ENCODE results near the gene D2HGDH. TPM values are rescaled to one million over a fixed set of nuclear protein-coding genes. Genes with fewer than 3 reads are reported as not detected.
"Not testable (repeated sequence)": the region's sequence is repeated elsewhere in the genome, so short reads cannot be mapped to it uniquely, and the experiment has no call there.

Gene D2HGDH
- total and polyA plus RNA-seq, 4 donors = 12.2 to 45.3 (median 27.2) TPM

GRCh38 chr2:241777170-241777685, 42.8 kb downstream of the D2HGDH start:
- H3K36me3 ChIP-seq (ENCODE audit: control insufficient read depth in 4 of 4, insufficient read depth in 4 of 4, low read length in 4 of 4) = no peaks in the 10 kb centered on the region
- no peak overlapping the region for H3K4me3 ChIP-seq
- no peaks in the 10 kb centered on the region for H3K9me3 ChIP-seq (ENCODE audit: control insufficient read depth in 4 of 4, insufficient read depth in 3 of 4, low read length in 3 of 4)
- 76 to 84% methylated on average over 22 of the region's 22 CpGs for WGBS, 2 donors
- no peak for TF ChIP-seq CTCF (IDR thresholded peaks at IDR 0.05; ENCODE audit: control extremely low read depth, extremely low read depth)
- no peak overlapping the region for H3K9ac ChIP-seq (ENCODE audit: insufficient read depth in 1 of 2, low read length in 2 of 2)
- no peak for ATAC-seq (ENCODE audit: insufficient read depth, low FRiP score)
- H3K27me3 ChIP-seq (ENCODE audit: control insufficient read depth in 3 of 3, insufficient read depth in 3 of 3, low read length in 2 of 3) = no peaks in the 10 kb centered on the region
- no peak for DNase-seq
- H3K27ac ChIP-seq (ENCODE audit: low read depth in 1 of 2, low read length in 1 of 2) = no peak overlapping the region
- peaks cover 0 to 8% (median 0%) of the 10 kb centered on the region in 5 donors for H3K4me1 ChIP-seq (ENCODE audit: control insufficient read depth in 5 of 5, insufficient read depth in 5 of 5, low read length in 5 of 5)

- H3K9ac ChIP-seq (ENCODE audit: insufficient read depth in 1 of 2, low read length in 2 of 2) = no peak overlapping the region
Observed at GRCh38 chr2:241777686-241778627, 43.5 kb downstream of the D2HGDH start.

GRCh38 chr2:241780939-241781569, 46.6 kb downstream of the D2HGDH start:
- Histone ChIP-seq H3K4me1 (ENCODE audit: control insufficient read depth in 5 of 5, insufficient read depth in 5 of 5, low read length in 5 of 5) (no peaks in the 10 kb centered on the region), H3K27ac (ENCODE audit: low read depth in 1 of 2, low read length in 1 of 2) (no peak overlapping the region), H3K9ac (ENCODE audit: insufficient read depth in 1 of 2, low read length in 2 of 2) (no peak overlapping the region), H3K4me3 (no peak overlapping the region), H3K9me3 (ENCODE audit: control insufficient read depth in 4 of 4, insufficient read depth in 3 of 4, low read length in 3 of 4) (no peaks in the 10 kb centered on the region), H3K36me3 (ENCODE audit: control insufficient read depth in 4 of 4, insufficient read depth in 4 of 4, low read length in 4 of 4) (no peaks in the 10 kb centered on the region), H3K27me3 (ENCODE audit: control insufficient read depth in 3 of 3, insufficient read depth in 3 of 3, low read length in 2 of 3) (peaks cover 0 to under 1% (median 0%) of the 10 kb centered on the region in 3 donors)
- no peak for ATAC-seq (ENCODE audit: insufficient read depth, low FRiP score)
- 87 to 90% methylated on average over 5 of the region's 5 CpGs for WGBS, 2 donors
- no peak for TF ChIP-seq CTCF (IDR thresholded peaks at IDR 0.05; ENCODE audit: control extremely low read depth, extremely low read depth)
- DNase-seq = no peak

More at GRCh38 chr2:241777686-241778627, 43.5 kb downstream of the D2HGDH start:
- Histone ChIP-seq H3K27ac (ENCODE audit: low read depth in 1 of 2, low read length in 1 of 2) (no peak overlapping the region), H3K9me3 (ENCODE audit: control insufficient read depth in 4 of 4, insufficient read depth in 3 of 4, low read length in 3 of 4) (no peaks in the 10 kb centered on the region), H3K36me3 (ENCODE audit: control insufficient read depth in 4 of 4, insufficient read depth in 4 of 4, low read length in 4 of 4) (no peaks in the 10 kb centered on the region), H3K27me3 (ENCODE audit: control insufficient read depth in 3 of 3, insufficient read depth in 3 of 3, low read length in 2 of 3) (no peaks in the 10 kb centered on the region), H3K4me3 (no peak overlapping the region), H3K4me1 (ENCODE audit: control insufficient read depth in 5 of 5, insufficient read depth in 5 of 5, low read length in 5 of 5) (peaks cover 0 to 8% (median 0%) of the 10 kb centered on the region in 5 donors)
- 79% methylated on average over 18 to 21 of the region's 21 CpGs for WGBS, 2 donors
- no peak for ATAC-seq (ENCODE audit: insufficient read depth, low FRiP score)
- DNase-seq = no peak
- no peak for TF ChIP-seq CTCF (IDR thresholded peaks at IDR 0.05; ENCODE audit: control extremely low read depth, extremely low read depth)

- not testable (repeated sequence) for H3K36me3 ChIP-seq (ENCODE audit: control insufficient read depth in 4 of 4, insufficient read depth in 4 of 4, low read length in 4 of 4); H3K27me3 ChIP-seq (ENCODE audit: control insufficient read depth in 3 of 3, insufficient read depth in 3 of 3, low read length in 2 of 3); H3K4me1 ChIP-seq (ENCODE audit: control insufficient read depth in 5 of 5, insufficient read depth in 5 of 5, low read length in 5 of 5); H3K27ac ChIP-seq (ENCODE audit: low read depth in 1 of 2, low read length in 1 of 2); H3K9me3 ChIP-seq (ENCODE audit: control insufficient read depth in 4 of 4, insufficient read depth in 3 of 4, low read length in 3 of 4); H3K4me3 ChIP-seq; DNase-seq; ATAC-seq (ENCODE audit: insufficient read depth, low FRiP score); H3K9ac ChIP-seq (ENCODE audit: insufficient read depth in 1 of 2, low read length in 2 of 2)
- 90 to 96% methylated on average over 3 of the region's 3 CpGs for WGBS, 2 donors
Observed at GRCh38 chr2:241782053-241782452, 47.6 kb downstream of the D2HGDH start.

Data from lung (tissue), 12 donors.